ENCODE data around the gene CPHXL2. TPM values are rescaled to one million over a fixed set of nuclear protein-coding genes. Genes with fewer than 3 reads are reported as not detected.
A peak's percentile ranks its signal among the peaks of the same experiment; 100 is the strongest.

CPHXL2 gene
- total RNA-seq, 1 donor from 2014 or later, result not detected

GRCh38 chr16:75660726-75661302 is 16.0 kb downstream of the CPHXL2 start:
- intact Hi-C loops (cut with micrococcal nuclease), result no loop called here
- H3K4me1 Mint-ChIP-seq (ENCODE audit: low read depth), result no peaks in the 10 kb centered on the region
- H3K4me3 Mint-ChIP-seq (ENCODE audit: low read depth), result no peak overlapping the region
- no peaks in the 10 kb centered on the region for H3K9me3 Mint-ChIP-seq
- peaks cover 38% of the 10 kb centered on the region for H3K36me3 Mint-ChIP-seq (ENCODE audit: low read depth)
- no peak overlapping the region for H3K27ac Mint-ChIP-seq
- no peak for DNase-seq (ENCODE audit: low spot score)
- no peaks in the 10 kb centered on the region for H3K27me3 Mint-ChIP-seq (ENCODE audit: low read depth)

- H3K27ac Mint-ChIP-seq, result no peak overlapping the region
- H3K4me3 Mint-ChIP-seq (ENCODE audit: low read depth), result no peak overlapping the region
- no peaks in the 10 kb centered on the region for H3K4me1 Mint-ChIP-seq (ENCODE audit: low read depth)
- no peaks in the 10 kb centered on the region for H3K27me3 Mint-ChIP-seq (ENCODE audit: low read depth)
- no peak for DNase-seq (ENCODE audit: low spot score)
- intact Hi-C loops (cut with micrococcal nuclease), result no loop called here
- H3K9me3 Mint-ChIP-seq, result no peaks in the 10 kb centered on the region
- peaks cover 43% of the 10 kb centered on the region for H3K36me3 Mint-ChIP-seq (ENCODE audit: low read depth)
Measured at GRCh38 chr16:75660321-75660720, 16.5 kb downstream of the CPHXL2 start.

- Mint-ChIP-seq H3K9me3 (no peaks in the 10 kb centered on the region), H3K27me3 (ENCODE audit: low read depth) (no peaks in the 10 kb centered on the region), H3K4me1 (ENCODE audit: low read depth) (peaks cover 6% of the 10 kb centered on the region), H3K36me3 (ENCODE audit: low read depth) (peaks cover 58% of the 10 kb centered on the region), H3K4me3 (ENCODE audit: low read depth) (no peak overlapping the region), H3K27ac (no peak overlapping the region)
- DNase-seq (ENCODE audit: low spot score), result no peak
- intact Hi-C loops (cut with micrococcal nuclease), result no loop called here
Measured at GRCh38 chr16:75658175-75658574, 18.6 kb downstream of the CPHXL2 start.

DNA sequence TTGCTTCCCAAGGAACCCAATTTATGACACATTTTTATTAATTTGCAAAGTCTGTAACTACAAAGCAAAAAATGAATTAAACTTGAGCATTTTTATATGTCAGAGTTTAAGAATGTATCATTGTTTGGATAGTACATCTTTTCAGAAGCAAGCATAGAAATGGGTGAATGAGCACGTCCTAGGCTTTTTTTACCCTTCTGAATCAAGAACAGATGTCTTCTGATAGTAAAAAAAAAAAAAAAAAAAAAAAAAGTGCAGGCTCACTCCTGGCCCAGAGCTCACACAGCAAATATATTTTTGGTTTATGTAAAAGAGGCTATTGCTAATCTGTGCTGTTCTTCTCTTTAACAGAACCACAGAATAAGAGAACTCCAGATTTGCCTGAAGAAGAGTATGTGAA is 22.9 kb downstream of the CPHXL2 start:
- DNase-seq (ENCODE audit: low spot score), result no peak
- Mint-ChIP-seq H3K27ac (peak overlapping the region; percentile 11), H3K27me3 (ENCODE audit: low read depth) (no peaks in the 10 kb centered on the region), H3K36me3 (ENCODE audit: low read depth) (peaks cover 70% of the 10 kb centered on the region), H3K4me3 (ENCODE audit: low read depth) (no peak overlapping the region), H3K4me1 (ENCODE audit: low read depth) (peaks cover 34% of the 10 kb centered on the region), H3K9me3 (no peaks in the 10 kb centered on the region)
- intact Hi-C loops (cut with micrococcal nuclease), result no loop called here

- peak overlapping the region; percentile 94 for H3K27ac Mint-ChIP-seq
- peak; percentile 83 for DNase-seq (ENCODE audit: low spot score)
- peaks cover 52% of the 10 kb centered on the region for H3K4me1 Mint-ChIP-seq (ENCODE audit: low read depth)
- H3K4me3 Mint-ChIP-seq (ENCODE audit: low read depth), result peak overlapping the region; percentile 91
- no peaks in the 10 kb centered on the region for H3K9me3 Mint-ChIP-seq
- no peaks in the 10 kb centered on the region for H3K27me3 Mint-ChIP-seq (ENCODE audit: low read depth)
- H3K36me3 Mint-ChIP-seq (ENCODE audit: low read depth), result peaks cover 64% of the 10 kb centered on the region
- intact Hi-C loops (cut with micrococcal nuclease), result loop anchor here (2.0 to 5.0 kb wide), 5 partner anchors 116 to 1544 kb away; partner anchors contain the start of genes MON1B, PSMD7 and RFWD3
Measured at GRCh38 chr16:75648265-75649076, 28.3 kb downstream of the CPHXL2 start.

DNA sequence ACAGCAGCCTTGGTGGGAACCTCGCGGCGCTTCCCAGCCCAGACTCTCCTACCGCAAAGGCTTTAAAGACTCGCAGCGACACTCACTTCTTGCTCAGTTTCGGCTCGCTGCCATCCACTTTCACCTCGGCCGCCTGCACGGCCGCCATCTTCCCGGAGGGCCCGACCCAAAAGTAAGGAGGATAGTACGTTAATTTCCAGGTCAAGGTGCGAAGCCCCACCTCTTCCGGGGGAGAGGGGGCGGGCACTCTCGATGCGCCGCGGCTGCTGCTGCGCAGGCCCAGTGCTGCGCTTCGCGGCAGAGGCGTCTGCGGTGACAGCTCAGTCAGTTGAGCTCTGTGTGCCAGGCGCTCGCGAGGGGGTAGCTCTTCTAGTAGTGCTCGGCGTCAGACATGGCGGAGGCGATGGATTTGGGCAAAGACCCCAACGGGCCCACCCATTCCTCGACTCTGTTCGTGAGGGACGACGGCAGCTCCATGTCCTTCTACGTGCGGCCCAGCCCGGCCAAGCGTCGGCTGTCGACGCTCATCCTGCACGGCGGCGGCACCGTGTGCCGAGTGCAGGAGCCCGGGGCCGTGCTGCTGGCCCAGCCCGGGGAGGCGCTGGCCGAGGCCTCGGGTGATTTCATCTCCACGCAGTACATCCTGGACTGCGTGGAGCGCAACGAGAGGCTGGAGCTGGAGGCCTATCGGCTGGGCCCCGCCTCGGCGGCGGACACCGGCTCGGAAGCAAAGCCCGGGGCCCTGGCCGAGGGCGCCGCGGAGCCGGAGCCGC is 29.1 kb downstream of the CPHXL2 start, which contains the start of the genes KARS1 and TERF2IP:
TSS of gene KARS1 (minus strand) at position 174 of the 773 bp plus-strand sequence. CDS start at position 148, 26 bp downstream.
TSS of gene TERF2IP (plus strand) at position 282 of the 773 bp plus-strand sequence. CDS start at position 392, 110 bp downstream.
- H3K4me3 Mint-ChIP-seq (ENCODE audit: low read depth), result peak within 1 kb of the TSS; percentile 96
- intact Hi-C loops (cut with micrococcal nuclease), result loop anchor here (1.0 to 5.0 kb wide), 10 partner anchors 24 to 1545 kb away; partner anchors contain the start of genes ADAT1, CFDP1, GABARAPL2 and MON1B
- peaks cover 48% of the 10 kb centered on the region for H3K4me1 Mint-ChIP-seq (ENCODE audit: low read depth)
- peaks cover 65% of the 10 kb centered on the region for H3K36me3 Mint-ChIP-seq (ENCODE audit: low read depth)
- peak within 1 kb of the TSS; percentile 96 for H3K27ac Mint-ChIP-seq
- H3K9me3 Mint-ChIP-seq, result no peaks in the 10 kb centered on the region
- DNase-seq (ENCODE audit: low spot score), result peak; percentile 94
- H3K27me3 Mint-ChIP-seq (ENCODE audit: low read depth), result no peaks in the 10 kb centered on the region

GRCh38 chr16:75647112-75647491 is 29.7 kb downstream of the CPHXL2 start:
- peak overlapping the region; percentile 96 for H3K4me3 Mint-ChIP-seq (ENCODE audit: low read depth)
- no peak for DNase-seq (ENCODE audit: low spot score)
- no peaks in the 10 kb centered on the region for H3K27me3 Mint-ChIP-seq (ENCODE audit: low read depth)
- no peaks in the 10 kb centered on the region for H3K9me3 Mint-ChIP-seq
- H3K4me1 Mint-ChIP-seq (ENCODE audit: low read depth), result peaks cover 44% of the 10 kb centered on the region
- intact Hi-C loops (cut with micrococcal nuclease), result loop anchor here (1.0 to 5.0 kb wide), 9 partner anchors 24 to 1545 kb away; partner anchors contain the start of genes ADAT1, CFDP1, GABARAPL2 and MON1B
- H3K36me3 Mint-ChIP-seq (ENCODE audit: low read depth), result peaks cover 67% of the 10 kb centered on the region
- peak overlapping the region; percentile 96 for H3K27ac Mint-ChIP-seq

DNA sequence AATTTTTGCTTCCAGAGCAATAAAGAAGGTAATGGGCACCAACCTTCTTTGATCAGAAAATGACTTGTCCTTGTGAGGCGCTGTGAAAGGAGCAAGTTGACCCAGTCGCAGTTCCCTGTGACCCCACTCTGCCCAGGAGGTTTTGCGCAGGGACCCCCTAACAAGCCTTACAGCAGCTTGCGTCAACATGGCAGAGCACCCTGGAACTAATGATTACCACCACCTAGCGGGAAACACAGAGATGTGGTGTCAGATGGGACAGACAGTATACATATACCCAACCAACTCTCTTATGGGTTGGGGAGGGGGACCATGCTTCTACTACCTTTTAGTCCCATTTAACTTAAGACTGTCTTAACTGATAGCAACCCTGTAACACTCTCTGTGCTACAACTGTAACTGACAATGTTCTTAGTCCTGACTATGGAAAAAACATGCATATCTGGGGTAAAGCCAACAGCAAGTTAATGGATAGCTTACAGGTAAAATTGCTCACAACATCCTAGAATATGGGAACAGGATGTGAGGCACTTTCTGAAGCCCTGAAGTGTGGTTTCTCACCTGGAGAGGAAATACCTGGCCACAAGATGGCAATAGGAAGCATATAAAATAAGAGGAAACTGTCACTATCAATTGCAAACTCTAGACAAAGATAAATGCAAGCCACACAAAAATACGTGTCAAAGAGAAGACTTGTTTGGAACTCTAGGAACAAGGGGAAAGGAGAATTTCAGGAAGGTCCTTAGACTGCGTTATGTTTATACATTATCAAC is 32.4 kb downstream of the CPHXL2 start:
- Mint-ChIP-seq H3K4me1 (ENCODE audit: low read depth) (peaks cover 31% of the 10 kb centered on the region), H3K9me3 (no peaks in the 10 kb centered on the region), H3K27me3 (ENCODE audit: low read depth) (no peaks in the 10 kb centered on the region), H3K27ac (peak overlapping the region; percentile 69), H3K36me3 (ENCODE audit: low read depth) (peaks cover 73% of the 10 kb centered on the region), H3K4me3 (ENCODE audit: low read depth) (peak overlapping the region; percentile 62)
- intact Hi-C loops (cut with micrococcal nuclease), result loop anchor here (5.0 kb wide), 4 partner anchors 977 to 1548 kb away; partner anchors contain the start of genes MON1B, PSMD7 and RFWD3
- DNase-seq (ENCODE audit: low spot score), result no peak

DNA sequence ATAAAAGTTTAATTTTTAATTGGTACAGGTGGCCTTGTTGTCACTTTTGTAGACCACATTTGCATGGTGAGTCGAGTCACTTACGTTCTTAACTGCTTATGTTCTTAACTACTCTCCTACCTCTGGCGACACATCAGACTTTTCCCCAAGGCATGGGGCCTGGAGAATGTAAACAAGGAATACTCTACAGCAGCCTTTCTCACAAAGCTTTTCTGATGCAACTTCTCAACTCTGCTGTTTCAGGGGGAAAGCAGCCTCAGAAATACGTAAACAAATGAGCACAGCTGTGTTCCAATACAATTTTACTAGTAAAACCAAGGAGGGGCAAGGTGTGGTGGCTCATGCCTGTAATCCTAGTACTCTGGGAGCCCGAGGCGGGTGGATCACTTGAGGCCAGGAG is 36.2 kb downstream of the CPHXL2 start:
- DNase-seq (ENCODE audit: low spot score), result no peak
- Mint-ChIP-seq H3K4me1 (ENCODE audit: low read depth) (peaks cover 27% of the 10 kb centered on the region), H3K27me3 (ENCODE audit: low read depth) (no peaks in the 10 kb centered on the region), H3K9me3 (no peaks in the 10 kb centered on the region), H3K36me3 (ENCODE audit: low read depth) (peaks cover 87% of the 10 kb centered on the region), H3K27ac (no peak overlapping the region), H3K4me3 (ENCODE audit: low read depth) (no peak overlapping the region)
- intact Hi-C loops (cut with micrococcal nuclease), result no loop called here

GRCh38 chr16:75635036-75635435 is 41.8 kb downstream of the CPHXL2 start:
- H3K4me3 Mint-ChIP-seq (ENCODE audit: low read depth), result no peak overlapping the region
- H3K27me3 Mint-ChIP-seq (ENCODE audit: low read depth), result no peaks in the 10 kb centered on the region
- peaks cover 2% of the 10 kb centered on the region for H3K4me1 Mint-ChIP-seq (ENCODE audit: low read depth)
- H3K9me3 Mint-ChIP-seq, result no peaks in the 10 kb centered on the region
- no peak overlapping the region for H3K27ac Mint-ChIP-seq
- H3K36me3 Mint-ChIP-seq (ENCODE audit: low read depth), result peaks cover 81% of the 10 kb centered on the region
- intact Hi-C loops (cut with micrococcal nuclease), result no loop called here
- DNase-seq (ENCODE audit: low spot score), result no peak

- H3K36me3 Mint-ChIP-seq (ENCODE audit: low read depth), result peaks cover 84% of the 10 kb centered on the region
- H3K27me3 Mint-ChIP-seq (ENCODE audit: low read depth), result no peaks in the 10 kb centered on the region
- H3K4me3 Mint-ChIP-seq (ENCODE audit: low read depth), result no peak overlapping the region
- intact Hi-C loops (cut with micrococcal nuclease), result no loop called here
- no peaks in the 10 kb centered on the region for H3K9me3 Mint-ChIP-seq
- DNase-seq (ENCODE audit: low spot score), result no peak
- no peak overlapping the region for H3K27ac Mint-ChIP-seq
- peaks cover 18% of the 10 kb centered on the region for H3K4me1 Mint-ChIP-seq (ENCODE audit: low read depth)
Measured at GRCh38 chr16:75632857-75633256, 44.0 kb downstream of the CPHXL2 start.

- H3K4me3 Mint-ChIP-seq (ENCODE audit: low read depth), result no peak overlapping the region
- peaks cover 25% of the 10 kb centered on the region for H3K4me1 Mint-ChIP-seq (ENCODE audit: low read depth)
- H3K36me3 Mint-ChIP-seq (ENCODE audit: low read depth), result peaks cover 85% of the 10 kb centered on the region
- no peak overlapping the region for H3K27ac Mint-ChIP-seq
- H3K9me3 Mint-ChIP-seq, result no peaks in the 10 kb centered on the region
- intact Hi-C loops (cut with micrococcal nuclease), result no loop called here
- no peaks in the 10 kb centered on the region for H3K27me3 Mint-ChIP-seq (ENCODE audit: low read depth)
- DNase-seq (ENCODE audit: low spot score), result no peak
Measured at GRCh38 chr16:75630052-75630451, 46.8 kb downstream of the CPHXL2 start.

All from activated T-helper 2 cell treated with anti-CD3 and anti-CD28 coated beads, Interferon-gamma antibody, Interleukin-2, Interleukin-4, amounts not matched to agents 10 μg/mL and 5 μg/mL and 100 μg/mL, durations not matched to agents 14 hours and 24 hours and 36 hours (primary cell).